Stimulated activated CD4-positive, alpha-beta T cell treated with anti-CD3 and anti-CD28 coated beads, Interleukin-1b, Interleukin-23, amount 100 ng/mL, for 1 hour (primary cell): Measurements from ENCODE around the gene CTCFL.
"Not testable (repeated sequence)": the region's sequence is repeated elsewhere in the genome, so short reads cannot be mapped to it uniquely, and the experiment has no call there.

Source experiments
- DNase-seq, 2 donors: peaks; one replicate each; pipeline ENCODE4 v3.0.0-alpha.2; 2020; ENCODE audit warnings: low read depth in 2 of 2

CTCFL gene

GRCh38 chr20:57507477-57507876, 17.5 kb downstream of the CTCFL start:
- no peak for DNase-seq

- DNase-seq = no peak
Measured at GRCh38 chr20:57505979-57506378, 19.0 kb downstream of the CTCFL start.

GRCh38 chr20:57504411-57504810, 20.5 kb downstream of the CTCFL start:
- DNase-seq = no peak

GRCh38 chr20:57503035-57503658, 21.8 kb downstream of the CTCFL start:
- DNase-seq = no peak

GRCh38 chr20:57502336-57502700, 22.6 kb downstream of the CTCFL start:
- no peak for DNase-seq

- no peak for DNase-seq
Measured at GRCh38 chr20:57501461-57502335, 23.2 kb downstream of the CTCFL start.

GRCh38 chr20:57500962-57501361, 24.0 kb downstream of the CTCFL start:
- DNase-seq = no peak

GRCh38 chr20:57500235-57500634, 24.7 kb downstream of the CTCFL start:
- DNase-seq = no peak

- DNase-seq = no peak
Measured at GRCh38 chr20:57499676-57500075, 25.3 kb downstream of the CTCFL start.

GRCh38 chr20:57498425-57499400, 26.2 kb downstream of the CTCFL start:
- DNase-seq = no peak

- DNase-seq = no peak
Measured at GRCh38 chr20:57496592-57496991, 28.3 kb downstream of the CTCFL start.

GRCh38 chr20:57495978-57496377, 29.0 kb downstream of the CTCFL start:
- DNase-seq = no peak

GRCh38 chr20:57493091-57493615, 31.8 kb downstream of the CTCFL start:
- no peak for DNase-seq

- no peak for DNase-seq
Measured at GRCh38 chr20:57491373-57491772, 33.6 kb downstream of the CTCFL start.

- DNase-seq = not testable (repeated sequence)
Measured at GRCh38 chr20:57488277-57488676, 36.7 kb downstream of the CTCFL start.

- DNase-seq = no peak
Measured at GRCh38 chr20:57485770-57486169, 39.2 kb downstream of the CTCFL start.

GRCh38 chr20:57484772-57485171, 40.2 kb downstream of the CTCFL start:
- no peak for DNase-seq

- no peak for DNase-seq
Measured at GRCh38 chr20:57483287-57484050, 41.5 kb downstream of the CTCFL start.

GRCh38 chr20:57482796-57483195, 42.1 kb downstream of the CTCFL start:
- no peak for DNase-seq

- DNase-seq = no peak
Measured at GRCh38 chr20:57482148-57482547, 42.8 kb downstream of the CTCFL start.

- DNase-seq = no peak
Measured at GRCh38 chr20:57481281-57481711, 43.6 kb downstream of the CTCFL start.
